HFF-Myc (cell line): ENCODE measurements around the gene CHEK1.
"Not testable (repeated sequence)": the region's sequence is repeated elsewhere in the genome, so short reads cannot be mapped to it uniquely, and the experiment has no call there.

Experiments
- DNase-seq: peaks from one replicate; pipeline ENCODE4 v3.0.0-alpha.2; 2011; ENCODE audit warnings: low read depth; ENCODE audit errors: extremely low read depth
- H3K4me3 ChIP-seq: replicated peaks from 2 replicates; pipeline ENCODE4 v1.5.1; 2011; ENCODE audit warnings: low read depth, mild to moderate bottlenecking, control low read depth, low read length
- TF ChIP-seq, protein P1 (sequence below): IDR thresholded peaks from 2 replicates; pipeline ENCODE4 v1.5.1; 2012; ENCODE audit warnings: mild to moderate bottlenecking, low read depth, low read length, control low read depth; ENCODE audit errors: missing control alignments

CHEK1 gene

GRCh38 chr11:125624756-125625213 is at the start of gene CHEK1:
TSS of gene CHEK1 (plus strand) at chr11:125625163. CDS start at chr11:125626769, 1,606 bp downstream.
- peak within 1 kb of the TSS; percentile 88 for H3K4me3 ChIP-seq
- DNase-seq, result no peak
- TF ChIP-seq, protein P1, sequence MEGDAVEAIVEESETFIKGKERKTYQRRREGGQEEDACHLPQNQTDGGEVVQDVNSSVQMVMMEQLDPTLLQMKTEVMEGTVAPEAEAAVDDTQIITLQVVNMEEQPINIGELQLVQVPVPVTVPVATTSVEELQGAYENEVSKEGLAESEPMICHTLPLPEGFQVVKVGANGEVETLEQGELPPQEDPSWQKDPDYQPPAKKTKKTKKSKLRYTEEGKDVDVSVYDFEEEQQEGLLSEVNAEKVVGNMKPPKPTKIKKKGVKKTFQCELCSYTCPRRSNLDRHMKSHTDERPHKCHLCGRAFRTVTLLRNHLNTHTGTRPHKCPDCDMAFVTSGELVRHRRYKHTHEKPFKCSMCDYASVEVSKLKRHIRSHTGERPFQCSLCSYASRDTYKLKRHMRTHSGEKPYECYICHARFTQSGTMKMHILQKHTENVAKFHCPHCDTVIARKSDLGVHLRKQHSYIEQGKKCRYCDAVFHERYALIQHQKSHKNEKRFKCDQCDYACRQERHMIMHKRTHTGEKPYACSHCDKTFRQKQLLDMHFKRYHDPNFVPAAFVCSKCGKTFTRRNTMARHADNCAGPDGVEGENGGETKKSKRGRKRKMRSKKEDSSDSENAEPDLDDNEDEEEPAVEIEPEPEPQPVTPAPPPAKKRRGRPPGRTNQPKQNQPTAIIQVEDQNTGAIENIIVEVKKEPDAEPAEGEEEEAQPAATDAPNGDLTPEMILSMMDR, result no peak

- not testable (repeated sequence) for H3K4me3 ChIP-seq, DNase-seq
These were observed 47.8 kb upstream of the CHEK1 start for GRCh38 chr11:125577181-125577580.

GRCh38 chr11:125578783-125579182 is 46.2 kb upstream of the CHEK1 start:
- no peak overlapping the region for H3K4me3 ChIP-seq
- TF ChIP-seq, protein P1, result no peak
- DNase-seq, result no peak

- TF ChIP-seq, protein P1, result no peak
- no peak overlapping the region for H3K4me3 ChIP-seq
- no peak for DNase-seq
These were observed 45.2 kb upstream of the CHEK1 start for GRCh38 chr11:125579811-125580210.

GRCh38 chr11:125583496-125583895 is 41.5 kb upstream of the CHEK1 start:
- no peak for DNase-seq
- no peak overlapping the region for H3K4me3 ChIP-seq
- TF ChIP-seq, protein P1, result no peak

GRCh38 chr11:125585487-125585886 is 39.5 kb upstream of the CHEK1 start:
- TF ChIP-seq, protein P1, result no peak
- no peak overlapping the region for H3K4me3 ChIP-seq
- no peak for DNase-seq

DNA sequence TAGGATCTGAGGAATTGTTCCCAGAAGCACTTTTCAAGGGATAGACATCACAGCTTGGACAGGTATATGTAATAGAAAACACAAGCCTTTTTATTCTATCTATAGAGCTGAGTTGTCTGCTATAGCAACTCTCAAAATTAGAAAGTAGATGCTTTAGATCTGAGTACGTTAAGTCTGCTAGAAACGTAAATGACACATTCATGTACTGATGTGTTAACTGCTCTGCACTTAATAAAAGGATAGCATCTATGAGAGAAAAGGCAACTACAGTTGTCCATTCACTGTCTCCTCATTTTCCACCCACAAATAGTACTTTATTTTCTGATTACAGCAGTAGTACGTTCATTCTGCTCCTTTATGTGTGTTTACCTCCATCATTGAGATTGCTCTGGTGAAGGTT is 38.3 kb upstream of the CHEK1 start:
- H3K4me3 ChIP-seq, result no peak overlapping the region
- TF ChIP-seq, protein P1, result no peak
- DNase-seq, result no peak

- TF ChIP-seq, protein P1, result no peak
- no peak for DNase-seq
- no peak overlapping the region for H3K4me3 ChIP-seq
These were observed 37.5 kb upstream of the CHEK1 start for GRCh38 chr11:125587480-125587879.
